Muscle layer of colon (tissue), 2 donors: ENCODE measurements around the gene GPNMB.
"Not testable (repeated sequence)": the region's sequence is repeated elsewhere in the genome, so short reads cannot be mapped to it uniquely, and the experiment has no call there.

Source experiments
- H3K27ac ChIP-seq: one replicate; pipeline ENCODE4 v1.7.0; 2013; ENCODE audit warnings: low read depth, mild to moderate bottlenecking, low read length, moderate library complexity
- H3K27me3 ChIP-seq, 2 donors: one replicate each; pipeline ENCODE4 v1.7.0; 2013; ENCODE audit warnings: low read length in 2 of 2, mild to moderate bottlenecking in 2 of 2; ENCODE audit not compliant: insufficient read depth in 2 of 2, control insufficient read depth in 1 of 2
- H3K36me3 ChIP-seq: one replicate; pipeline ENCODE4 v1.7.0; 2013; ENCODE audit warnings: mild to moderate bottlenecking, low read length; ENCODE audit not compliant: insufficient read depth
- H3K4me1 ChIP-seq: one replicate; pipeline ENCODE4 v1.7.0; 2013; ENCODE audit warnings: mild to moderate bottlenecking, low read length; ENCODE audit not compliant: insufficient read depth
- H3K4me3 ChIP-seq, 2 donors: one replicate each; pipeline ENCODE4 v1.7.0; 2013; ENCODE audit warnings: low read length in 2 of 2, low read depth in 1 of 2, mild to moderate bottlenecking in 1 of 2, moderate library complexity in 1 of 2
- H3K9ac ChIP-seq: one replicate; pipeline ENCODE4 v1.7.0; 2013; ENCODE audit warnings: low read length
- H3K9me3 ChIP-seq: one replicate; pipeline ENCODE4 v1.7.0; 2013; ENCODE audit warnings: mild to moderate bottlenecking, low read length
- donor health status: abdominal sarcoma.
- donor health status: Adenocarcinoma of cecum.

The GPNMB gene

DNA sequence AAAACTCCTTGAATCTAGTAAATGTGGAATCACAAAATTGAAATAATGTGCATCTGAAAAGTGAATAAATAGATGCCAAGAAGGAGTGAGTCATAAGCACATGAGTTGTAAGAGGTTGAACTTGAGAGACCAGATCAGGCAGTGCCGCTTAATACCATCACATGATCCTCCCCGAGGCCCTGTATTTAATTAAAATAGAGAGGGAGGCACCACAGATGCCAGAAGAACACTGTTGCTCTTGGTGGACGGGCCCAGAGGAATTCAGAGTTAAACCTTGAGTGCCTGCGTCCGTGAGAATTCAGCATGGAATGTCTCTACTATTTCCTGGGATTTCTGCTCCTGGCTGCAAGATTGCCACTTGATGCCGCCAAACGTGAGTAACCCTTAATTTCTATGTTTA is at the start of gene GPNMB:
TSS of gene GPNMB (plus strand) at position 221 of the 400 bp plus-strand sequence. CDS start at position 304, 83 bp downstream.
- Histone ChIP-seq H3K36me3 (no peaks in the 10 kb centered on the region), H3K4me1 (no peaks in the 10 kb centered on the region), H3K9me3 (peaks cover 5% of the 10 kb centered on the region), H3K9ac (no peak within 1 kb of the TSS), H3K27me3 (peaks cover 0 to 22% of the 10 kb centered on the region in 2 donors), H3K27ac (no peak within 1 kb of the TSS), H3K4me3 (peak within 1 kb of the TSS; percentile 25 to 34)

DNA sequence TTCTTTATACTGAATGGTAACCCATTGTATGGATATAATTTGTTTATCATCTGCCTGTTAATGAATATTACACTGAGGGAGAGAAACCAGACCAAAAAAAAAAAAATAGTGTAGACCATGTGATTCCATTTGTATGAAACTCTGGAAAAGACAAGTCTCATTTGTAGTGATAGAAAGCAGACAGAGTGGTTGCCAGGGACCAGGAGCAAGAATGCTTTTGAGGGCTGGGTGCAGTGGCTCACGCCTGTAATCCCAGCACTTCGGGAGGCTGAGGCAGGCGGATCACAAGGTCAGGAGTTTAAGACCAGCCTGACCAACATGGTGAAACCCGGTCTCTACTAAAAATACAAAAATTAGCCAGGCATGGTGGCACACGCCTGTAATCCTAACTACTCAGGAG is 48.8 kb upstream of the GPNMB start:
- not testable (repeated sequence) for H3K4me3 ChIP-seq, H3K27ac ChIP-seq, H3K9ac ChIP-seq, H3K9me3 ChIP-seq, H3K27me3 ChIP-seq
- Histone ChIP-seq H3K4me1 (peaks cover 14% of the 10 kb centered on the region), H3K36me3 (peaks cover 22% of the 10 kb centered on the region)

DNA sequence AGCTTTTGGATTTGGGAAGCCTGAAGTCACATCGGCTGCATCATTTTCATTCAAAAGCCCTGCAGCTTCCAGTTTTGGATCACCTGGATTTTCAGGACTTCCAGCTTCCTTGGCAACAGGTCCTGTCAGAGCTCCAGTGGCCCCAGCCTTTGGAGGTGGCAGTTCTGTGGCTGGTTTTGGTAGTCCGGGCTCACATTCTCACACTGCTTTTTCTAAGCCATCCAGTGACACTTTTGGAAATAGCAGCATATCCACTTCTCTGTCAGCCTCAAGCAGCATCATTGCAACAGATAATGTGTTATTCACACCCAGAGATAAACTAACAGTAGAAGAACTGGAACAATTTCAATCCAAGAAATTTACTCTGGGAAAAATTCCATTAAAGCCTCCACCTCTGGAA is 46.2 kb upstream of the GPNMB start:
- Histone ChIP-seq H3K4me3 (no peak overlapping the region), H3K4me1 (peaks cover 14% of the 10 kb centered on the region), H3K9me3 (no peaks in the 10 kb centered on the region), H3K27ac (no peak overlapping the region), H3K9ac (no peak overlapping the region), H3K27me3 (no peaks in the 10 kb centered on the region), H3K36me3 (peaks cover 22% of the 10 kb centered on the region)

DNA sequence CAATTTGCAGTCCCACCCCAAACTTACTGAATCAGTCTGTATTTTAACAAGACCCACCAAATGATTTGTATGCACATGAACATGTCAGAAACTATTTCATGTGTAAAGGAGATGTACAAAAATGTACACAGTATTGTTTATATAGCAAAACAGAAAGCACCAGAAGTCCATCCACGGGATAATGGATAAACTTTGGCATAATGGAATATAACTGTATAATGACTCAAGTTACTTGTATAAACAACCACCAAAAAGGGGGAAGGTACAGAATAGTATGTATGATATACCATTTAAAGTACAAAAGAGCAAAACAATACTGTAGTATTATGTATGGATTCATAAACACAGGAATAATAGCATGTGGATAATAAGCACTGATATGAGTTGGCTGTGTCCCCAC is 42.3 kb upstream of the GPNMB start:
- H3K36me3 ChIP-seq = peaks cover 15% of the 10 kb centered on the region
- no peaks in the 10 kb centered on the region for H3K27me3 ChIP-seq
- no peak overlapping the region for H3K4me3 ChIP-seq

DNA sequence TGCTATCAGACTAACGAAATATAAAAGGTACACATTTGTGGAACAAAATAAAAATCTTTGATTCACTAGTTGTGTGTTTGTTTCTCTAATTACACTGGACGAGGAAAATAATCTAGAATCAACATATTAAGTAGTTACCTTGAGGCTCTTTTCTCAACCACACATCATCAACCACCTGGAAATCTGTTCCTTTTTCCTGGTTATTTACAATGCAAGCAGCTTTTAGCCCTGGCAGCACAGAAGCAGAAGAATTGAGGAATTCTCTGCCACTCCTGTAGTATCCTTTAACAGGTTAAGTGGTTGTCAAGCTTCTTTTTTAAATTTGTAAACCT is 41.0 kb upstream of the GPNMB start:
- H3K27me3 ChIP-seq = no peaks in the 10 kb centered on the region
- H3K36me3 ChIP-seq = peaks cover 2% of the 10 kb centered on the region
- peak overlapping the region in 1 of 2 donors; percentile 26 for H3K4me3 ChIP-seq
- H3K9me3 ChIP-seq = no peaks in the 10 kb centered on the region
- no peak overlapping the region for H3K9ac ChIP-seq
- no peak overlapping the region for H3K27ac ChIP-seq
- H3K4me1 ChIP-seq = no peaks in the 10 kb centered on the region

More for the DNA sequence above, 42.3 kb upstream of the GPNMB start:
- no peak overlapping the region for H3K27ac ChIP-seq
- H3K9ac ChIP-seq = no peak overlapping the region
- H3K4me1 ChIP-seq = no peaks in the 10 kb centered on the region
- H3K9me3 ChIP-seq = no peaks in the 10 kb centered on the region

DNA sequence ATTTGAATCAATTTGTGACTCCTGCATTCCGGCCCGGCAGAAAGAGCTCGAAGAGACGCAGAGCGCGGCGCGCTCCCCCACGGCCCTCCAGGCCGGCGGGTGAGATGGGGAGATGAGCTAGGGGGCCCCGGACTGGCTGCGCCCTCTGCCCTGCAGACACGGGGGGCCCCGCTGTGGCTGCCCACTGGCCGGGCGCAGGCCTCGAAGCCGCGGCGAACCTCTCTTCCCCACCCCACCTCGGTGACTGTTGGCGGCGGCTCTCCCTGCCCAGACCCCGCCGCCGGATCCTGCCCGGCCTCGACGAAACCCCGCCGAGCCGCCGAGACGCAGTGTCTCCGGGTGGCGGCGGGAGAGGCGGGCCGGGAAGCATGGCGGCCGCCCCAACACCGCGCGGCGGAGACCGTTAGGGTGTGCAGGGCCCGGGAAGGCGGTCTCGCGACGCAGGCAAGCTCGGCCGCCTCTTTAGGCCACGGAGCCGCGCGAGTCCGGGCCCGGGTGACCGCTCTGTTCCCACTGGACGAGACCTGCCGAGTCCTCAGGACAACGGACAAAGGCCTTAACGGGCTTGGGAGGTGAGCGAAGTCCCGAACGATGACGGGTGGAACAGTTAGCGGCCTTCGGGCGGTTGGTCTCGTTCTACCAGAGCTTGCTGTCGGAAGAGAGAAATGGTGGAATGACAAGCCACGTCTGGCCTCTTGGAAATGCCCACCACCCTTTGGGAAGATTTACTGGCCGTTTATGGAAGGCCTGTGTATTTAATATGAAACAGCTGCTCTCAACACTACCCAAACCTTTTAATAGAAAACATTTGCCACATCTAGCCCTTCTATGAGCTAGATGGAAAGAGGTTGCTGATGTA is 40.4 kb upstream of the GPNMB start:
- Histone ChIP-seq H3K27ac (no peak overlapping the region), H3K9ac (no peak overlapping the region), H3K27me3 (no peaks in the 10 kb centered on the region)

DNA sequence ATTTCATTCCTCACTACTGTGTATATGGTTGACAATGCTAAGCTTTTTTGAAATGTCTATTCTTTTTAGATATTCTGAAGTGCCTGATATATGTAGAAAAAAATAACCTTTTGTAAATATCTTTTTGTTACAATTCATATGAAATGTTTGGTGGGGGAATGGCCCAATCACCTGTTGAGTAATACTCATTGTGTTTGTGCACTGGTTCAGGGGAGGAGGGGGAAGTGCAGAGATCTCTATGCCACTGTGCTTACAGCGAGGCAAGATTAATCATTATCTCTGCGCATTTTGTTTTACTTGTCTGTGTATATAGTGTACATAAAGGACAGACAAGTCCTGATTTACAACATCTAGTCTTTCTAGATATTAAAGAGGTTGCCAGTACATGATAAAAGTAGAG is 39.6 kb upstream of the GPNMB start:
- Histone ChIP-seq H3K4me1 (no peaks in the 10 kb centered on the region), H3K36me3 (no peaks in the 10 kb centered on the region), H3K9ac (no peak overlapping the region), H3K27ac (no peak overlapping the region), H3K4me3 (no peak overlapping the region), H3K9me3 (no peaks in the 10 kb centered on the region), H3K27me3 (no peaks in the 10 kb centered on the region)

More for the DNA sequence above, 40.4 kb upstream of the GPNMB start:
- Histone ChIP-seq H3K9me3 (no peaks in the 10 kb centered on the region), H3K36me3 (no peaks in the 10 kb centered on the region), H3K4me3 (peak overlapping the region in 1 of 2 donors; percentile 26), H3K4me1 (no peaks in the 10 kb centered on the region)

DNA sequence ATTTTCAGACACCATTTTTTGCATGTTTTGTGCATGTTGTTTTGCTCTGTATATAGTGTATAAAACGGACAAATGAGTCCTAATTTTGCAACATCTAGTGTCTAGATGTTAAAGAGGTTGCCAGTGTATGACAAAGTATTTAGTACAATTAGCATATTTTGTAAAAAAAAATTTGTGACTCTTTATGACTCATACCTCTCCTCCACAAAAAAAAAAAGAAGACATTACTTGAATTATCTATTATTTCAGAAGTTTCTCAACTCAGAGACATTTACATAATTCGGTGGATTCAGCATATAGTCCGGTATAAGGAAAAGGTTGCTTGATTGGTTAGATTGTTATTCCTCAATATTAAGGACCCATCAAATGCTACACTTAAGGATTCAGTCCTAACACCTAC is 38.7 kb upstream of the GPNMB start:
- no peaks in the 10 kb centered on the region for H3K4me1 ChIP-seq
- H3K27me3 ChIP-seq = no peaks in the 10 kb centered on the region
- H3K36me3 ChIP-seq = no peaks in the 10 kb centered on the region
- H3K4me3 ChIP-seq = no peak overlapping the region
- no peaks in the 10 kb centered on the region for H3K9me3 ChIP-seq
- no peak overlapping the region for H3K27ac ChIP-seq
- no peak overlapping the region for H3K9ac ChIP-seq

DNA sequence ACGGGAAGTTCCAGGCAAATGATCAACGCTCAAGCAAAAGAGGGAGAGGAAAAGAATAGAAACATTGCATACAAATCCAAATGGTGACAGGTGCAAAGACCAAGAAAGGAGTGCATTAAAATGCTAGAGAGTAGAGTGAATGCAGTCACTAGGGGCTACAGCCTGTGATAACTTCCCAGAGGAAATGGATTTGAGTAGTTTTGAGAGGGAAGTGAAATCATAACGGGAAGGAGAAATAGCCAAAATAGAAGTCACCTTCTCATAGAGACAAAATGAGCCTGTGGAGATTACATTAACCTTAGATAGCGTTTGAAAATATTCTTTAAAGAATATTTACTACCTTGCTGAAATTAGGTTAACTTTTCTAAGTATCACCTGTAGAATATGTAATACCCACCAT is 38.3 kb upstream of the GPNMB start:
- Histone ChIP-seq H3K9ac (no peak overlapping the region), H3K36me3 (no peaks in the 10 kb centered on the region), H3K27ac (no peak overlapping the region), H3K9me3 (no peaks in the 10 kb centered on the region), H3K4me3 (no peak overlapping the region), H3K27me3 (no peaks in the 10 kb centered on the region), H3K4me1 (no peaks in the 10 kb centered on the region)

DNA sequence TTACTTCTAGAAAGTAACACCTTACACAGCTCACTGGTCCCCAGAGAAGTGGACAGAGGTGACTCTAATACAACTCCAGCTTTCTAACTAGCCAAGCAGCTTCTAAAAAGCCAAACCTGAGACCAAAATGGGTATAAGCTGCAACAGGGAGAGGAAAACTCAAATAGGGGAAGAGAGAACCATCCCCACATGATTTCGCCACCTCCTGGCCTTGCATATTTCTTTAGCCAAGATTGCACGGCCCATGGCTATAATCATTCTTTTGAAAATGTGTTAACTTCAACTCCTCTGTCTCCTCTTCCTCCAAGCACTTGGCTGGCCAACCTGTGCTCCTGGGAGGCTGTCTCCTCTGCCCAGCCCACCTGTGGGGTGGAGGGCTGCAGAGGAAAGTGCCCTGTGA is 36.1 kb upstream of the GPNMB start:
- H3K9ac ChIP-seq = no peak overlapping the region
- no peaks in the 10 kb centered on the region for H3K36me3 ChIP-seq
- H3K27ac ChIP-seq = no peak overlapping the region
- H3K4me1 ChIP-seq = no peaks in the 10 kb centered on the region
- no peak overlapping the region for H3K4me3 ChIP-seq
- no peaks in the 10 kb centered on the region for H3K27me3 ChIP-seq
- H3K9me3 ChIP-seq = no peaks in the 10 kb centered on the region

DNA sequence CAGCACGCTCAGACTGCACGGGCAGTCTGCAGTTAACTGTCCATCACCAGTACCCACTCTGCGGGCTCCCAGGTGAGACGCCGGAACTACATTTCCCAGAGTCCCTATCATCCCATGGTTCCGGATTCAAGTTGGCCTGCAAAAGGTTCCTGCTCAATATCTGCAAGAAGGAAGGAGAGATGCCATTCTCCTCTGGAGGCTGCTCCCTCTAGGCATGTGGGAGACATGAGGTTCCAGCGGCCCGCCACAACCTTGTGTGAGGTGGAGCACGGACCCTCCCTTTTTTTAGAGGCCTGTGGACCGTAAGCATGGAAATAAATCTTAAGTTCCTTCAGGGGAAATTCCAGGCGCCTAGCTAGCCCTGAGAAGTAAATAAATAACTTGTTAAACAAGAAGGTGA is 35.0 kb upstream of the GPNMB start:
- no peaks in the 10 kb centered on the region for H3K27me3 ChIP-seq

DNA sequence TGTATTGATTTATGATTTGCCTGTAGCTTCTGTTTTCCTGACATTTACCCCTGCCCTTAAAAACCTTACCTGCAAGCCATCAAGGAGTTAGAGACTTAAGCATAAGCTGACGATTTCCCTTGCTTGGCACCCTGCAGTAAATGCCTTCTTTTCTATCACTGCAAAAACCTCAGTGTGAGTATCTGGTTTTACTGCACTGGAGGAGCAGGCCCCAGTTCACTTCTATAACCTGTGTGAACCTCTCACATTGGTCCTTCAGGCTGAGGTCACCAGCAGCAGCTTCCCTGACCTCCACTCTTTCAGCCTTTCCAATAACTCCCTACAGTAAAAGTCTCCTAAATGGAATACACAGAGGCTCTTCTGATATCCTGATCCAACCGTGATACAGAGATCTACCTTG is 34.2 kb upstream of the GPNMB start:
- H3K27me3 ChIP-seq = no peaks in the 10 kb centered on the region
- H3K9ac ChIP-seq = no peak overlapping the region
- H3K27ac ChIP-seq = no peak overlapping the region
- no peak overlapping the region for H3K4me3 ChIP-seq
- no peaks in the 10 kb centered on the region for H3K36me3 ChIP-seq
- H3K4me1 ChIP-seq = no peaks in the 10 kb centered on the region
- H3K9me3 ChIP-seq = no peaks in the 10 kb centered on the region

More for the DNA sequence above, 35.0 kb upstream of the GPNMB start:
- Histone ChIP-seq H3K9me3 (no peaks in the 10 kb centered on the region), H3K27ac (no peak overlapping the region), H3K4me1 (no peaks in the 10 kb centered on the region), H3K4me3 (no peak overlapping the region), H3K9ac (no peak overlapping the region), H3K36me3 (no peaks in the 10 kb centered on the region)
